GM18951 (cell line): ENCODE measurements around the gene CAPRIN1.
"Not testable (repeated sequence)": the region's sequence is repeated elsewhere in the genome, so short reads cannot be mapped to it uniquely, and the experiment has no call there.

Experiments
- POLR2A ChIP-seq: IDR thresholded peaks from 4 replicates; pipeline ENCODE4 v1.6.1; 2011; ENCODE audit warnings: mild to moderate bottlenecking; ENCODE audit not compliant: insufficient read length, insufficient read depth; ENCODE audit errors: extremely low read depth
- in situ Hi-C: fragments of 300-500 bp; cut with MboI; formaldehyde crosslinking; loops from one replicate; pipeline ENCODE4 v1.12.0; 2022; ENCODE audit warnings: low sequenced_read_pairs, mixed read lengths, inconsistent platforms; ENCODE audit not compliant: unreplicated experiment

The CAPRIN1 gene

GRCh38 chr11:34034053-34034452 is 17.5 kb upstream of the CAPRIN1 start:
- no peak for TF ChIP-seq POLR2A
- in situ Hi-C loops, result no loop called here

DNA sequence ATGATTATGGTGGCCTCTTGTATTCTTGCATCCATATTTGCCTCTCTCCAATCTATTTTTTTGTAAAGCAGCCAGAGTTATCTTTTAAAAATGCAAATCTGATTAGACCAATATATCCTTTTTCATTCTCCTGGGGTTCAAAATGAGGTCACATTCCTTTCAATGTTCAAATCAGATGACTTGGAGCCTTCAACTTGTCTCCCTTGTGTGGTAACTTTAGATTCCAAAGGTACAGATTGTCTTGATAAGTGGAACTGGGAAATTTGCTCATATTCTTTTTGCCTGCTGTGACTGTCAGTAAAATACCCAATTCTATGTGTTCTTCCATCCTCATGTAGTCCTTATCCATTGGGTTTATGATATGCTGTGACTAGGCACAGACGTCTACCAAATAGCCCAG is 15.1 kb upstream of the CAPRIN1 start:
- TF ChIP-seq POLR2A, result no peak
- in situ Hi-C loops, result no loop called here

- in situ Hi-C loops, result no loop called here
- no peak for TF ChIP-seq POLR2A
These were observed 14.5 kb upstream of the CAPRIN1 start for GRCh38 chr11:34037016-34037415.

- TF ChIP-seq POLR2A, result no peak
- in situ Hi-C loops, result no loop called here
These were observed 11.0 kb upstream of the CAPRIN1 start for GRCh38 chr11:34040571-34040970.

GRCh38 chr11:34044664-34045485 is 6.7 kb upstream of the CAPRIN1 start:
- in situ Hi-C loops, result no loop called here
- TF ChIP-seq POLR2A, result no peak

DNA sequence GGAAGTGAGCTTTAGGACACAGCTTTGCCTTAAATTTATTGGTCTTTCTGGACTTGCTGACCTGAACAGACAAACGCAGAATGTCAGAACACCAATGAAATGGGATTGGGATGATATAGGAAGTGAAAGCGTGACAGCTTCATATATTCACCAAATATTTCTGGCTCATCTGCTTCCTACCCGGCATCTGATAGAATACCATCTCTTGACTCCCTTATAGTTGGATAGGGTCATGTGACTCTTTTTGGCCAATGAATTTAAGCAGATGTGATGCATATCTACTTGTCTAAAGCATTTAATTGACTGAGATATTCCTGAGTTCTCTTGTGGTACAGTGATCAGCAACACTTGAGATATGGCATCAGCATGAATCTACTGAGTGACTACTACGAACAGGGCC is 2.5 kb upstream of the CAPRIN1 start:
- no peak for TF ChIP-seq POLR2A
- in situ Hi-C loops, result no loop called here

DNA sequence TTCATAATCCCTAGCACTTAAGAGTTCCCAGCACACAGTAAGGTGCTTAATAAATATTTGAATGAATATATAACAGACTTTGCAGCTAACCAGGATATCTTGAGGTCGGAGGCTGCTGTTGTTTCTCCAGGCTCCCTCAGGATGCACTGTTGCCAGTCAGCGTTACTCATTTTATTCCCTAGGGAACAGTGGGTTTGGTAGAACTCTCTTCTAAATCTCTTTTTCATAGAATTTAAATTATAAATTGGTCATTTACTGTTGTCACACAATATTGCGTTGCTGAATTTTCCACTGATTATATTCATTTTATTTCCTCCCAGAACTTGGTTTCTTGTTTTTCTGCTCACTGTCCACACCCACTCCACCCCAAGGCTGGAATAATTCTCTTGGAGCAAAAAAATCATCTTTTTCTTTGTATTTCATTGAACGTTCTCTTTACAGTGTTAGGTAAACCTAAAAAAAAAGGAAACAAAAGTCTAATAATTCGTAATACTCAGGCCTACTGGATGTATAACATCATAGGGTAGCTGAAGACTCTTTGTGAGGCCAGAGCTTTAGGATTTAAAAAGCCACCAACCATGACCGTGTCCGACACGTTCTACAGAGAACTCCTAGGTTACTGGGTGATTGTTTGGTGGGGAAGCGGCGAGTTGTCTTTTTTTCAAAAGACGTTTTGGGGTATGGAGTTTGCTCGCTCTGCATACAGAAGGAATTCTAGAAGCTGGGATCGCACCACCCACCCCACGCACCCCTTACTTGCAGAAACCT is 766 bp upstream of the CAPRIN1 start:
- TF ChIP-seq POLR2A, result no peak

GRCh38 chr11:34052036-34052607 is 591 bp downstream of the CAPRIN1 start:
- TF ChIP-seq POLR2A, result peak; percentile 57
- in situ Hi-C loops, result no loop called here

More for the DNA sequence above, 766 bp upstream of the CAPRIN1 start:
- in situ Hi-C loops, result no loop called here

- in situ Hi-C loops, result no loop called here
- TF ChIP-seq POLR2A, result no peak
These were observed 1.2 kb downstream of the CAPRIN1 start for GRCh38 chr11:34052608-34053160.

DNA sequence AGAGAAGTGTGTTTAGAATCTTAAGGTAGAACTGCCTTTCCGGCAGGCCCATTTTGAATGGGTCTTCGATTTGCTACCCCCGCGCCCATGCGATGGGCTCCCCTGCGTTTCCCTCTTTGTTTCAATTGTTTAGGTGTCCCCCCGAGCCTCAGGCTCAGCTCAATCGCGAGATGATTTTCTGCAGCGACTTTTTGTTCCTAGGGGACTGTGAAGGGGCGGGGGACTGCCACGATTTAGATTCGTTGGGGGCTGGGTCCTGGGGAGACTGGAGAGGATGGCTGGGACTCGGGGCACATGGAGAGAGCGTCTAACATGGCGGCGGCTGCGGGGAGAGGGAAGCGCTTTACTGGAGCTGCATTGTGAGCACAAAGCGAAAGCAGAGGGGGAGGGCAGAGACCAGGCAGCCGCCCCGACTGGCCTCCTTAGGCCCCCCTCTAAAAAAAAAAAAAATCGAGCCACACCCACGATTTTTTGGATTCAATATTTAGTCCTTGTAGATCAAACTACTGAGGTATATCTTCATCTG is 1.7 kb downstream of the CAPRIN1 start:
- in situ Hi-C loops, result no loop called here
- peak; percentile 56 for TF ChIP-seq POLR2A

- in situ Hi-C loops, result not testable (repeated sequence)
These were observed 2.8 kb downstream of the CAPRIN1 start for GRCh38 chr11:34054351-34054750.

- TF ChIP-seq POLR2A, result no peak
- in situ Hi-C loops, result no loop called here
These were observed 3.9 kb downstream of the CAPRIN1 start for GRCh38 chr11:34055218-34056000.
